Dendritic cell treated with granulocyte-macrophage colony-stimulating factor and Interleukin-4, amounts not matched to agents 40 ng/mL and 50 ng/mL, for 4 days (primary cell): ENCODE measurements around the gene ZNF541.
"Not testable (repeated sequence)": the region's sequence is repeated elsewhere in the genome, so short reads cannot be mapped to it uniquely, and the experiment has no call there.

Experiments
- H3K27ac Mint-ChIP-seq: one replicate; pipeline ENCODE4 v1.8.0; 2022; ENCODE audit warnings: mild to moderate bottlenecking, mixed read lengths
- H3K27me3 Mint-ChIP-seq: one replicate; pipeline ENCODE4 v1.8.0; 2022; ENCODE audit warnings: mild to moderate bottlenecking, mixed read lengths
- H3K36me3 Mint-ChIP-seq: one replicate; pipeline ENCODE4 v1.8.0; 2022; ENCODE audit warnings: low read depth, mixed read lengths
- H3K4me1 Mint-ChIP-seq: one replicate; pipeline ENCODE4 v1.8.0; 2022; ENCODE audit warnings: low read depth, mixed read lengths
- H3K4me3 Mint-ChIP-seq: one replicate; pipeline ENCODE4 v1.8.0; 2022; ENCODE audit warnings: mild to moderate bottlenecking, moderate library complexity, mixed read lengths
- H3K9me3 Mint-ChIP-seq: one replicate; pipeline ENCODE4 v1.8.0; 2022; ENCODE audit warnings: mixed read lengths
- intact Hi-C: fragments of 100-400 bp; cut with micrococcal nuclease; formaldehyde crosslinking; loops from one replicate; pipeline ENCODE4 v1.15.0; 2022

ZNF541 gene

GRCh38 chr19:47608074-47608918 lies 35.3 kb upstream of the ZNF541 start:
- Mint-ChIP-seq H3K9me3 (no peaks in the 10 kb centered on the region), H3K4me3 (peak overlapping the region; percentile 86), H3K36me3 (peaks cover 28% of the 10 kb centered on the region), H3K27me3 (peaks cover 9% of the 10 kb centered on the region), H3K27ac (peak overlapping the region; percentile 96), H3K4me1 (peaks cover 44% of the 10 kb centered on the region)
- intact Hi-C loops, result loop anchor here (1.0 to 2.0 kb wide), 2 partner anchors 8 to 93 kb away; partner anchors contain the start of gene NAPA

- Mint-ChIP-seq H3K4me1 (peaks cover 38% of the 10 kb centered on the region), H3K36me3 (peaks cover 28% of the 10 kb centered on the region), H3K4me3 (peak overlapping the region; percentile 86), H3K9me3 (no peaks in the 10 kb centered on the region), H3K27ac (peak overlapping the region; percentile 96), H3K27me3 (peaks cover 12% of the 10 kb centered on the region)
- intact Hi-C loops, result loop anchor here (1.0 to 2.0 kb wide), 2 partner anchors 7 to 93 kb away; partner anchors contain the start of gene NAPA
These were observed 34.7 kb upstream of the ZNF541 start for GRCh38 chr19:47607564-47608073.

- Mint-ChIP-seq H3K36me3 (peaks cover 12% of the 10 kb centered on the region), H3K27ac (peak overlapping the region; percentile 18), H3K4me3 (no peak overlapping the region), H3K27me3 (peaks cover 16% of the 10 kb centered on the region), H3K4me1 (peaks cover 50% of the 10 kb centered on the region), H3K9me3 (no peaks in the 10 kb centered on the region)
- intact Hi-C loops, result loop anchor here (5.0 kb wide), 1 partner anchor 58 kb away; no protein-coding TSS in a partner anchor
These were observed 31.0 kb upstream of the ZNF541 start for GRCh38 chr19:47603706-47604565.

GRCh38 chr19:47601180-47601904 lies 28.4 kb upstream of the ZNF541 start:
- peaks cover 16% of the 10 kb centered on the region for H3K27me3 Mint-ChIP-seq

GRCh38 chr19:47600246-47601179 lies 27.6 kb upstream of the ZNF541 start:
- H3K4me1 Mint-ChIP-seq, result peaks cover 66% of the 10 kb centered on the region
- H3K36me3 Mint-ChIP-seq, result no peaks in the 10 kb centered on the region
- intact Hi-C loops, result loop anchor here (1.0 to 5.0 kb wide), 3 partner anchors 8 to 86 kb away; partner anchors contain the start of gene NAPA

More at GRCh38 chr19:47601180-47601904, 28.4 kb upstream of the ZNF541 start:
- Mint-ChIP-seq H3K36me3 (no peaks in the 10 kb centered on the region), H3K4me1 (peaks cover 58% of the 10 kb centered on the region), H3K9me3 (no peaks in the 10 kb centered on the region), H3K4me3 (peak overlapping the region; percentile 85), H3K27ac (peak overlapping the region; percentile 74)
- intact Hi-C loops, result loop anchor here (2.0 to 5.0 kb wide), 2 partner anchors 61 to 87 kb away; partner anchors contain the start of gene NAPA

GRCh38 chr19:47599671-47600245 lies 26.8 kb upstream of the ZNF541 start:
- Mint-ChIP-seq H3K4me1 (peaks cover 66% of the 10 kb centered on the region), H3K27me3 (peaks cover 15% of the 10 kb centered on the region), H3K4me3 (peak overlapping the region; percentile 82), H3K27ac (peak overlapping the region; percentile 74)
- intact Hi-C loops, result loop anchor here (1.0 to 5.0 kb wide), 3 partner anchors 9 to 85 kb away; partner anchors contain the start of gene NAPA
- H3K9me3 Mint-ChIP-seq, H3K36me3 Mint-ChIP-seq: not testable (repeated sequence)

More at GRCh38 chr19:47600246-47601179, 27.6 kb upstream of the ZNF541 start:
- Mint-ChIP-seq H3K4me3 (peak overlapping the region; percentile 85), H3K9me3 (no peaks in the 10 kb centered on the region), H3K27ac (peak overlapping the region; percentile 74), H3K27me3 (peaks cover 15% of the 10 kb centered on the region)

- Mint-ChIP-seq H3K9me3 (no peaks in the 10 kb centered on the region), H3K4me3 (peak overlapping the region; percentile 56), H3K27ac (peak overlapping the region; percentile 57), H3K4me1 (peaks cover 57% of the 10 kb centered on the region), H3K27me3 (peaks cover 17% of the 10 kb centered on the region), H3K36me3 (no peaks in the 10 kb centered on the region)
- intact Hi-C loops, result no loop called here
These were observed 25.7 kb upstream of the ZNF541 start for GRCh38 chr19:47598407-47599349.

GRCh38 chr19:47595944-47596343 lies 23.0 kb upstream of the ZNF541 start:
- peaks cover 19% of the 10 kb centered on the region for H3K27me3 Mint-ChIP-seq

GRCh38 chr19:47593860-47594259 lies 20.9 kb upstream of the ZNF541 start:
- Mint-ChIP-seq H3K36me3 (no peaks in the 10 kb centered on the region), H3K27me3 (peaks cover 28% of the 10 kb centered on the region), H3K4me3 (no peak overlapping the region), H3K4me1 (peaks cover 30% of the 10 kb centered on the region), H3K27ac (no peak overlapping the region), H3K9me3 (no peaks in the 10 kb centered on the region)
- intact Hi-C loops, result no loop called here

More at GRCh38 chr19:47595944-47596343, 23.0 kb upstream of the ZNF541 start:
- no peak overlapping the region for H3K4me3 Mint-ChIP-seq
- H3K36me3 Mint-ChIP-seq, result no peaks in the 10 kb centered on the region
- peaks cover 38% of the 10 kb centered on the region for H3K4me1 Mint-ChIP-seq
- peak overlapping the region; percentile 16 for H3K27ac Mint-ChIP-seq
- intact Hi-C loops, result no loop called here
- no peaks in the 10 kb centered on the region for H3K9me3 Mint-ChIP-seq

GRCh38 chr19:47589824-47590223 lies 16.9 kb upstream of the ZNF541 start:
- intact Hi-C loops, result no loop called here
- H3K27me3 Mint-ChIP-seq, result peaks cover 38% of the 10 kb centered on the region
- no peak overlapping the region for H3K4me3 Mint-ChIP-seq
- peaks cover 11% of the 10 kb centered on the region for H3K9me3 Mint-ChIP-seq
- H3K36me3 Mint-ChIP-seq, result no peaks in the 10 kb centered on the region
- H3K27ac Mint-ChIP-seq, result no peak overlapping the region
- H3K4me1 Mint-ChIP-seq, result peaks cover 9% of the 10 kb centered on the region

GRCh38 chr19:47587295-47587694 lies 14.3 kb upstream of the ZNF541 start:
- H3K4me3 Mint-ChIP-seq, result no peak overlapping the region
- H3K27me3 Mint-ChIP-seq, result peaks cover 35% of the 10 kb centered on the region
- H3K36me3 Mint-ChIP-seq, result no peaks in the 10 kb centered on the region
- intact Hi-C loops, result no loop called here
- H3K9me3 Mint-ChIP-seq, result peaks cover 11% of the 10 kb centered on the region
- H3K4me1 Mint-ChIP-seq, result peaks cover 12% of the 10 kb centered on the region
- H3K27ac Mint-ChIP-seq, result no peak overlapping the region
